Inflammatory macrophage treated with lipopolysaccharide for 1 hour (primary cell): Measurements from ENCODE around the gene DPM1.
"Not testable (repeated sequence)": the region's sequence is repeated elsewhere in the genome, so short reads cannot be mapped to it uniquely, and the experiment has no call there.

Experiments used
- DNase-seq, 2 donors: peaks; one replicate each; pipeline ENCODE4 v3.0.0-alpha.2; 2020 to 2022

The DPM1 gene

GRCh38 chr20:50978533-50978932 is 20.2 kb upstream of the DPM1 start:
- not testable (repeated sequence) for DNase-seq

DNA sequence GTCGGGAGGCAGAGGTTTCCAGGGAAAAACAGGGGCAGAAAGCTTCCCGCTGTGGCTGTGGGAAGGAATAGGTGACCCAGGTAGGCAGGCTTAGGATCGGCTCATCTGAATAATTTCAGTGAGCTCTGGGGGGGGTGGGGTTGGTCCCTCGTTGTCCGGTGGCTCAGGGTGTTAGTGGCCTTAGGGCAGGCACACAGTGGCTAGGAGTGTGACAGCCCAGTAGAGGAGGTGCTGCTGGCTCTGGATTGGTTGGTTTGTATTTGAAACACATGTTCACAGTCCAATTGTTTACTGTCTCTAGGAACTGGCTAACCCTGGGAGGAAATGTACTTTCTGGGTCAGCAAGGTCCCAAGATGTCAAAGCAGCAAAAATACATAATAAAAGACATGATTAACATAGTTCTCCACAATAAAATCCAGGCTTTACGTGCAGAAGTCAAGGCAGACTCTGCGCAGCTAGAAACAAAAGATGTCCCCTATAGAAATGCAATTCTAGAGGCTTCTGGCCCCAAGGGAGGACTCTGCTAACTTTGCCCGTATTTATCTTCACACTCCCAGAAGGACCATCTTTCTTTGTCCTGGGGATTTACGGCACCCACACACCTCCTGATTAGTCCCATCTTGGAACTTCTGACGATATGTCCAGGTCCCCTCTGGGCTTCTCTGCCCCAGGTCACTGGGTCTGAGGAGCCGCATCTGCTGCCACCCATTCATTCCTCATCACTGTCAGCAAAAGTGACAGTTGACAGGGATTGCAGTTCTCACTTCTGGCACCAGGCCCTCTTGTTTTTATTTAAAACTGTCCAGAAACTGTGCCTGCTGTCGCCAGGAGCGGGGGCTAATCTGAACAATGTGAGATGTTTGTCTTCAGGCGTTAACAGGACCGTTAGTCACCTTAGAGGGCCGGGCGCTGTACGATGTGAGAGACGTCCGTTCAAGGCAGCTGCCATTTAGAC is 19.0 kb upstream of the DPM1 start:
- no peak for DNase-seq

DNA sequence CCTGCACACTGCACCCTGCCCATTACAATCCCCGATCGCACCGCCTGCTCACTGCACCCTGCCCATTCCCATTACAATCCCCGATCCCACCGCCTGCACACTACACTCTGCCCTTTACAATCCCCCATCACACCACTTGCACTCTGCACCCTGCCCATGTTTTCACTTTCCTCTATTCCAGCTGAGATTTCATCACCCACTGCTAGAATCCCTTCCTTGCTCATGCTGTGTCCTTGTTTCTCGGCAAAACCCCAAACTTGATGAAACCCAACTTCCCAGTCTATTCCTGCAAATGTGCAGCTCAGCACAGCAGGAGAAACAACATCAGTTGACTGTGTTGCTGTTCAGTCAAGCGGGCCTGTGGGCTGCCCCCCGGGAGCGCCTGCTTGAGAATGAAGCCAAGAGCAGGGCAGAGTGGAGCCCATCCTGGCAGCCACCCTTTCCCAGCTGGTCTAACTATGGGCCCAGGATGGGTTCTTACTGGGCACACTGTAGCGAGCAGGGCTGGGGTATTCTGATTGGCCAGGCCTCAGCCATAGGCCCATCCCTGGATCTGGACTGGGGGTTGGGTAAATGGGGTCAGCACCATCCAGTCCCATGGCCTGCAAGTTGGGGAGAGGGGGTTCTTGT is 17.5 kb upstream of the DPM1 start:
- DNase-seq = no peak

- no peak for DNase-seq
These were observed 11.6 kb upstream of the DPM1 start for GRCh38 chr20:50969912-50970311.

- no peak for DNase-seq
These were observed 11.1 kb upstream of the DPM1 start for GRCh38 chr20:50969435-50969834.

DNA sequence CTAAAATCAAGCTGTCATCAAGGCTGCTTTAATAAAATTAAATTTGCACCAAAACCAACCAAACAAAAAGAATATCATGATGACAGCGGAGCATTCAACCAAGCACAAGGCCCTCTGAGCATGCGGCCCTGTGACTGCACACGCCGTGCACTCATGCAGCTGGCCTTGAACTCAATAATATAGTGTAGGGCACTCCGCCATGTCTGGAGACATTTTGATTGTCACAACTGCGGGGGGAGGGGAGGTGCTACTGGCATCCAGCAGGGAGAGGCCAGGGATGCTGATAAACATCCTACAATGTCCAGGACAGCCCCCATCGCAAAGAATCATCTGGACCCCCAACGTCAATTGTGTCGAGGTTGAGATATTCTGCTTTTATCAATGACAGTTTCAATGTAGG is 10.0 kb upstream of the DPM1 start:
- DNase-seq = no peak

GRCh38 chr20:50967586-50967985 is 9.3 kb upstream of the DPM1 start:
- no peak for DNase-seq

- DNase-seq = no peak
These were observed 1.3 kb upstream of the DPM1 start for GRCh38 chr20:50959543-50960126.

- peak; percentile 93 to 96 for DNase-seq
These were observed 547 bp upstream of the DPM1 start, which contains the start of gene MOCS3 for GRCh38 chr20:50958615-50959542. Gene MOCS3 (plus strand): TSS chr20:50958818. CDS start chr20:50958843, 25 bp downstream.

DNA sequence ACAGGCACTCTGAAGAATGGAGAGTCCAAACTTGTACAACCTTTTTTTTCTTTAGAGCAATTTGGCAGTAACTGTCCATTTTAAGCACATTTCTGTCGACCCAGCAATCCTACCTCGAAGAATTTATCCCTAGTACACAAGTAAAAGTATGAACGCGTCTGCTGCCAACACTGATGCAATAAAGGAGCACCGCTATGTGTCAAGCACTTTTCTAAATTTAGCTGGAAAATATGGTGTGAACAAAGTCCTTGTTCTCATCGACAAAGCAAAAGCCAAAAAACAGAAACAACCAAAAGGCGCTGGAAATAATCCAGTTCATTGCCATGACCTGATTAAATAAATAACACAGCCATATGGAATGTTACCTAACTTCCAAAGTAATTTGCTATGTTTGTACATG is 1.1 kb downstream of the DPM1 start:
- no peak for DNase-seq

DNA sequence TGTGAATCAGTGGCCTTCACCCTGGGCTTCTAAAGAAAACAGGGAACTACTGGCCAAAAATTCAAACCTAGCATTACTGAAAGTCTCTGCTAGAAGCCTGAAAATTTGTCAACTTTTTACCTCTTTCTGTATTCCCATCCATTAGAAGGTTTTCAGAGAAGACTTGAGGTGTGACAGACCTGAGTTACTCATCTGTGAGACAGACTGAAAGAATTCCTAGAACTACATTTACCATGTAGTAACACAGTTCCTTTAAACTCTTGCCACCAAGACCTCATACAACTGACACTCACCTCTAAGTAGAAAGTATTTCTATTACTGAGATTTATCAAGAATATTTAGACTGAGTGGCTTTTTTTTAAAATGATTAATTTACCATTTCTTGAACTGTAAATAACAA is 4.5 kb downstream of the DPM1 start:
- DNase-seq = no peak

- no peak for DNase-seq
These were observed 5.1 kb downstream of the DPM1 start for GRCh38 chr20:50953196-50953595.

DNA sequence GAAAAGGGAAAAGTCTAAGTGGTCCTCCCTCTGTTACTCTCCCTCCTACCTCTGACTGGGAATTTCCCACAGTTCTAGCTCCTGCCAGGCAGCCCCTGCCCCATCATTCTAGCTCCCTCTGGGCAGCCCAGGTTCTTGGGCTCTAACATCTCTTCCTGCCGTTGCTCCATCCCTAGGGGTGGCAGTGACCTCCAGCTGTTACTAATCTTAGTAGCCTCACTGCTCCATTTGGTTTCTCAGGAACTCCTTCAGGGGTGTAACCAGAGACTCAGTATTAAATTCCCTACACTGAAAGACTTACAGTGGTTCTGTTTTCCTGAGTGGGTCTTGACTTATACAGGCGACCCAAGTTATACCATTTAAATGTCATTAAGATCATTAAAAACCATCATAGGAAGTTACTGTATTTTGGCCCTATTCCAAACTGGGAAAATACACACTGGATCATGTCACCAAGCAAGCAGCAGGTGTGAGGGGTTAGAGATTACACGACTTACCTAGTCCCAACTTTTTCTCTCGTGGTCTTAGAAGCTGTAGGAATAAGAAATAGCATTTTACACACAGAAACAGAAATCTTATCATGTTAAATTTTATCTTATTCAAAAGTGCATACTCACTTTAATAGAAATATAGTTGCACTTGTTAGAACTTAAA is 10.1 kb downstream of the DPM1 start:
- DNase-seq = no peak

- no peak for DNase-seq
These were observed 15.3 kb downstream of the DPM1 start for GRCh38 chr20:50943069-50943468.

DNA sequence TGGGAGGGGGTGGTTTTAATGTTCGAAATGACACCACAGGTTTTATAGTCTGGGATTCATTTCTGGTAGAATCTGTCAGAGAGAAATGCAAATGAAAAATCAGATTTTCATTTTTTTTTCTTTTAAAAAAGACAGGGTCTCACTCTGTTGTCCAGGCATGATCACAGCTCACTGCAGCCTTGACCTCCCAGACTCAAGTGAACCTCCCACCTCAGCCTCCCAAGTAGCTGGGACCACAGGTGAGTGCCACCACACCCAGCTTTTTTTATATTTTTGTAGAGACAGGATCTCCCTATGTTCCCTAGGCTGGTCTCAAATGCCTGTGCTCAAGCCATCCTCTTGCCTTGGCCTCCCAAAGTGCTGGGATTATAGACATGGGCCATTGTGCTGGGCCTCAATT is 24.7 kb downstream of the DPM1 start:
- no peak for DNase-seq

DNA sequence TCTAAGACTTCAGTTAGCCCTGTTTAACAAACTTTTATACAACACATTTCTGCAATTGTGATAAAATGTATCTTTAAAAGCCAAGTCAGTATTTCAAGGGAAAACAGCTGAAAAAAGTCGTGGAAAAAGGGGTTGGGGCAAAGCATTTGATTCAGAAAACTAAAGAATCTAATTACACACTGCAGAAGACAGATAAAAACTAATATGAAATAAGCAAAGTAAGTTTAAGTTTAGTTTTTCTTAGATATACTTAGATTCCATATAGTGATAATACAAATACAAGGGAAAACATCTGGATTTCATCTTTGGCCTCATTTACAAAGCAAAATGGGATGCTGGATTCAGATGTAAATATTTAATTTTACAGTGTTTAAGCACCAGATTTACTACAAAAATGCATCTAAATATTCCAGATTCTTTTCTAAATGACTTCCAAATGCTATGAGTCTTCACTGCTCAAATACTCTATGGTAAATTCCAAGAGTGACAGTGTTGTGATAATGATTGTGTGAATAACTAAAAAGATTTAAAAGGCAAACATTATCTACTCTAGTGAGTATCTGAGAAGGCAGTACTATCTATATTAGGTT is 25.5 kb downstream of the DPM1 start:
- no peak for DNase-seq

DNA sequence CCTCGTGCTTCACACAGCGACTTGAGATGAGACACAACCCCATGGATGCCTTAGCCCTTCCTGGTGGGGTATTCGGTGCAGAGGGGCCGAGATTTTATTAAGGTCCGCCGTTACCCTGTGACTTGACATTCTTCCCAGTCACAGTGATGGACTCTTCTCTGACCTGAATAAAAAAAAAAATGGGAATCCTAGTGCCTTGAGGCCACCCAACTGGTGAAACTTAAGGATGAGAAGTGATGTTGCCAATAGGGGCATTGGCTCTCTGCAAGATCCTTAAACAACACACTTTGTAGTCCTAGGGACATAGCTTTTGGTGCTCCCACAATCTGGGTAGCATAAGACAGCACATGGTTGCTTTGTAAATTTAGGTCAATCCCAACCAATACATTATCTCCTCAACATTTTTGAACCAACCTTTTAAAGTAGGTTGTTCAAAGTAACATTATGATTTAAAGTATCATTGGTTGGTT is 26.3 kb downstream of the DPM1 start:
- DNase-seq = no peak

DNA sequence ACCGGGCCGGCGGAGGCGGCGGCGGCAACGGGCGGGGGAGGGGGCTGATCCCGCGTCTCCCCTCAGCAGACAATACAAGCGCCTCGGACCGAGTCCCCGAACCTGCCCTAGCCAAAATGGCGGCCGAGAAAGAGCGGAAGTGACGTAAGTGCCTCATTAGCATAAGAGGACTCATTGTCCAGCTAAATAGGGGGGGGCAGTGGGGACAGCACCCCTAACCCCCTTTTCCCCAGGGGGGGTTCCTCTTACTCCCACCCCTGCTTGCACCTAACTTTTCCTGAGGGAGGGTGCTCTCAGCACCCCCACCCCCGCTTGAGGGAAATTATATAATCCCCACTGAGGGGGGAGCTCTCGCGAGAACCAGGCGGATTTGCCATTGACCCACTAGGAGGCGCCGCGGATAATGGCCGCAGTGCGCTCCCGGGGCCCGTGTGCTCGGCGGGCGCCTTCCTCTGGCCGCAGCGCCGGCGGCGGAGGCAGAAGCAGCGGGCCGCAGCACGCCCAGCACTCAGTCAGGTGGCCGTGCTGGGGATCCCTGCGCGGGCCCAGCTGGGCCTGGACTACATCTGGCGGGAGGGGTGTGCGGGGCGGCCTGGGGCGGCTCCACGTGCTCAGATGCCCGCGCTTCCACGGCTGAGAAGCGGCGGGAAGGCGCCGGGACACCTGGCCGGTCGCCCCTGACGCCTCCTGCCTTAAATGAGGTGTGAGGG is 26.9 kb downstream of the DPM1 start, which contains the start of gene ADNP:
ADNP (minus strand) TSS at position 132 of the 710 bp plus-strand sequence. CDS start 27,441 bp downstream, outside the sequence.
- peak; percentile 87 to 92 for DNase-seq

GRCh38 chr20:50930976-50931305 is 27.4 kb downstream of the DPM1 start:
- no peak for DNase-seq

- DNase-seq = no peak
These were observed 28.0 kb downstream of the DPM1 start for GRCh38 chr20:50930139-50930975.
